HL-60 (cell line): ENCODE data around the gene MRPS7.

Source experiments
- DNase-seq, 2 experiments: peaks; one replicate each; pipeline ENCODE4 v3.0.0-alpha.2; 2010 to 2020; ENCODE audit warnings: low read depth in 1 of 2, low spot score in 1 of 2
- H3K27ac ChIP-seq: fragments of 250-450 bp; sonication (Bioruptor Pico); replicated peaks from 2 replicates; pipeline ENCODE4 v1.5.1; 2020; ENCODE audit warnings: mild to moderate bottlenecking, moderate library complexity
- H3K27me3 ChIP-seq: fragments of 250-450 bp; sonication (Bioruptor Pico); 2 replicates; pipeline ENCODE4 v1.5.1; 2021; ENCODE audit warnings: mild to moderate bottlenecking, moderate library complexity; ENCODE audit not compliant: insufficient read depth, poor library complexity, severe bottlenecking
- H3K4me3 ChIP-seq: replicated peaks from 2 replicates; pipeline ENCODE4 v1.5.1; 2011; ENCODE audit warnings: mild to moderate bottlenecking, control low read depth, low read length; ENCODE audit not compliant: insufficient read depth
- GABPA ChIP-seq: IDR thresholded peaks from 2 replicates; pipeline ENCODE4 v1.6.1; 2012; ENCODE audit warnings: low read depth
- POLR2AphosphoS5 ChIP-seq: IDR thresholded peaks from 2 replicates; pipeline ENCODE4 v1.6.1; 2012; ENCODE audit warnings: low read depth
- REST ChIP-seq: IDR thresholded peaks from 2 replicates; pipeline ENCODE4 v1.6.1; 2012; ENCODE audit warnings: low read depth; ENCODE audit not compliant: insufficient replicate concordance
- SPI1 ChIP-seq: IDR thresholded peaks from 2 replicates; pipeline ENCODE4 v1.6.1; 2012; ENCODE audit warnings: low read depth, mild to moderate bottlenecking, borderline replicate concordance
- TF ChIP-seq, protein P1 (sequence below): IDR thresholded peaks from one replicate; pipeline ENCODE4 v1.5.1; 2011; ENCODE audit warnings: low read length, control low read depth, inconsistent platforms; ENCODE audit not compliant: insufficient read depth

The MRPS7 gene

DNA sequence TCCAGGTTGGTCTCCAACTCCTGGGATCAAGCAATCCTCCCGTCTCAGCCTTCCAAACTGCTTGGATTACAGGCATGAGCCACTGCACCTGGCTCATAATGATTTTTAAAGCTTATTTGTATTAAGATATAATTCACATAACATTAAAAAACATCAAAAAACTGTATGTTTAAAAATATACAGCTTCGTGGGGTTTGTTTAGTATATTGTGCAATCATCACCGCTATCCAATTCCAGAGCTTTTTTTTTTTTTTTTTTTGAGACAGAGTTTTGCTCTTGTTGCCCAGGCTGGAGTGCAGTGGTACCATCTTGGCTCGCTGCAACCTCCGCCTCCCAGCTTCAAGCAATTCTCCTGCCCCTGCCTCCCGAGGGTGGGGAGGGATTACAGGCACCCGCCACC is 38.6 kb downstream of the MRPS7 start:
- Histone ChIP-seq H3K4me3 (no peak overlapping the region), H3K27me3 (no peaks in the 10 kb centered on the region), H3K27ac (no peak overlapping the region)
- TF ChIP-seq POLR2AphosphoS5 (no peak), REST (no peak), GABPA (no peak), SPI1 (no peak)
- TF ChIP-seq, protein P1, sequence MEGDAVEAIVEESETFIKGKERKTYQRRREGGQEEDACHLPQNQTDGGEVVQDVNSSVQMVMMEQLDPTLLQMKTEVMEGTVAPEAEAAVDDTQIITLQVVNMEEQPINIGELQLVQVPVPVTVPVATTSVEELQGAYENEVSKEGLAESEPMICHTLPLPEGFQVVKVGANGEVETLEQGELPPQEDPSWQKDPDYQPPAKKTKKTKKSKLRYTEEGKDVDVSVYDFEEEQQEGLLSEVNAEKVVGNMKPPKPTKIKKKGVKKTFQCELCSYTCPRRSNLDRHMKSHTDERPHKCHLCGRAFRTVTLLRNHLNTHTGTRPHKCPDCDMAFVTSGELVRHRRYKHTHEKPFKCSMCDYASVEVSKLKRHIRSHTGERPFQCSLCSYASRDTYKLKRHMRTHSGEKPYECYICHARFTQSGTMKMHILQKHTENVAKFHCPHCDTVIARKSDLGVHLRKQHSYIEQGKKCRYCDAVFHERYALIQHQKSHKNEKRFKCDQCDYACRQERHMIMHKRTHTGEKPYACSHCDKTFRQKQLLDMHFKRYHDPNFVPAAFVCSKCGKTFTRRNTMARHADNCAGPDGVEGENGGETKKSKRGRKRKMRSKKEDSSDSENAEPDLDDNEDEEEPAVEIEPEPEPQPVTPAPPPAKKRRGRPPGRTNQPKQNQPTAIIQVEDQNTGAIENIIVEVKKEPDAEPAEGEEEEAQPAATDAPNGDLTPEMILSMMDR = no peak
- no peak for DNase-seq

- no peak for TF ChIP-seq GABPA
- TF ChIP-seq POLR2AphosphoS5 = no peak
- TF ChIP-seq SPI1 = no peak
- TF ChIP-seq REST = no peak
- TF ChIP-seq, protein P1 = no peak
- Histone ChIP-seq H3K27me3 (no peaks in the 10 kb centered on the region), H3K27ac (no peak overlapping the region), H3K4me3 (no peak overlapping the region)
- DNase-seq = no peak
These were observed 39.4 kb downstream of the MRPS7 start for GRCh38 chr17:75301049-75301448.

- H3K27me3 ChIP-seq = no peaks in the 10 kb centered on the region
- TF ChIP-seq, protein P1 = no peak
- TF ChIP-seq SPI1 (no peak), POLR2AphosphoS5 (no peak), GABPA (no peak), REST (no peak)
- no peak overlapping the region for H3K27ac ChIP-seq
- no peak overlapping the region for H3K4me3 ChIP-seq
- DNase-seq = peak in 1 of 2 experiments; percentile 58
These were observed 40.0 kb downstream of the MRPS7 start for GRCh38 chr17:75301502-75302206.
